HFFc6 (cell line): ENCODE results near the gene EDC3. TPM values are rescaled to one million over a fixed set of nuclear protein-coding genes. Genes with fewer than 3 reads are reported as not detected.

Experiments used
- DNase-seq: peaks from one replicate; pipeline ENCODE4 v3.0.0-alpha.2; 2018
- H3K27ac Mint-ChIP-seq: 2 replicates; pipeline ENCODE4 v1.8.0; 2020; ENCODE audit warnings: mild to moderate bottlenecking, mixed read lengths
- H3K27me3 Mint-ChIP-seq: 2 replicates; pipeline ENCODE4 v1.8.0; 2021; ENCODE audit warnings: mild to moderate bottlenecking, moderate library complexity, mixed read lengths; ENCODE audit not compliant: insufficient read depth
- H3K36me3 Mint-ChIP-seq: 2 replicates; pipeline ENCODE4 v1.8.0; 2021; ENCODE audit warnings: low read depth, mixed read lengths
- H3K4me1 Mint-ChIP-seq: 2 replicates; pipeline ENCODE4 v1.8.0; 2020; ENCODE audit warnings: low read depth, mixed read lengths
- H3K4me3 Mint-ChIP-seq: 2 replicates; pipeline ENCODE4 v1.8.0; 2020; ENCODE audit warnings: mild to moderate bottlenecking, moderate library complexity, mixed read lengths
- H3K9me3 Mint-ChIP-seq: 2 replicates; pipeline ENCODE4 v1.8.0; 2020; ENCODE audit warnings: mild to moderate bottlenecking, mixed read lengths
- total RNA-seq, 6 experiments: library from RNA; stranded (reverse); fragmentation: NEBNext Ultra II Directional; extraction: Animal tissue kit (Norgen Biotek cat#: 25700); gene quantifications; 2 replicates in 1 of 6; 3 replicates in 5 of 6; pipeline ENCODE4 v1.2.3, GENCODE V29; 2021
- TF ChIP-seq, protein P1 (sequence below): fragments of 200-600 bp; sonication (generic); IDR thresholded peaks from 2 replicates; pipeline ENCODE4 v1.5.0; 2021; ENCODE audit warnings: antibody characterized with exemption, mild to moderate bottlenecking

EDC3 gene
- total RNA-seq, 6 experiments from 2014 or later: 37.2 to 46.8 (median 40.8) TPM

DNA sequence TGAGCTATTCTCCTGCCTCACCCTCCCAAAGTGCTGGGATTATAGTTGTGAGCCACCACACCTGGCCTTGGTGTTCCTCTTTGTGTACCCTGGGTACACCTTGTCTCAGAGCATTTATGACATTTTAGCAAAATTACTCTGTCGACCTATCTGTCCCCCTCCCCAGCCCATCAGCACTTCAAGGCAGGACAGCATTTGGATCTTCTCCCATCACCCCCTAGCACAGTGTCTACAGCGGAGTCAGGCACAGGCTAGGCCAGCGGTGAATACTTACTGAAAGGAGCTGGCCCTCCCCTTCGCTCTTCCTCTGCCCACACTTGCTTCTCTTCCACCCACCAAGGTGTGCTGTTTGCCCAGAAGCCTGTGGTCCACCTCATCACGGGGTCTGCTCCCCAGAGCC is 100.6 kb downstream of the EDC3 start:
- no peak overlapping the region for H3K27ac Mint-ChIP-seq

DNA sequence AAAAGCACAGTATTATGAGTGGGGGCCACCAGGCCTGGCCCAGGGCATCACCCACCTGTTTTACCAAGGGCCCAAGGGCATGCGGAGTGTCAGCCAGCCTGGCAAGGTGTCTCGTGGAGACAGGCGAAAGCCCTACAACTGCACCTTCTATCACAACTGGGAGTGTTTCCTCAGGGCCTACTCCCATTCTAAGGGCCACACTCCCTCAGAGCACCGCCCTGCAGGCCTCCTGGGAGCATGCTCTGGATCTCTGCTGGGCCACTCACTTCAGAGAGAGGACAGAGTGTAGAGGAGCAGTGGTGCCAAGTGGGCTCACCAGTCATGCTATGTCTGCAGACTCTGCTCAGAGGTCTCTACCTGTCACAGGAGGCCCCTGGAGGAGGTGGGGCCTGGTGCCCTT is 101.4 kb downstream of the EDC3 start:
- Mint-ChIP-seq H3K9me3 (no peaks in the 10 kb centered on the region), H3K27me3 (no peaks in the 10 kb centered on the region), H3K4me1 (peaks cover 23% of the 10 kb centered on the region), H3K27ac (no peak overlapping the region), H3K36me3 (no peaks in the 10 kb centered on the region; the same call in 1 of the 2 replicates), H3K4me3 (no peak overlapping the region)
- TF ChIP-seq, protein P1, sequence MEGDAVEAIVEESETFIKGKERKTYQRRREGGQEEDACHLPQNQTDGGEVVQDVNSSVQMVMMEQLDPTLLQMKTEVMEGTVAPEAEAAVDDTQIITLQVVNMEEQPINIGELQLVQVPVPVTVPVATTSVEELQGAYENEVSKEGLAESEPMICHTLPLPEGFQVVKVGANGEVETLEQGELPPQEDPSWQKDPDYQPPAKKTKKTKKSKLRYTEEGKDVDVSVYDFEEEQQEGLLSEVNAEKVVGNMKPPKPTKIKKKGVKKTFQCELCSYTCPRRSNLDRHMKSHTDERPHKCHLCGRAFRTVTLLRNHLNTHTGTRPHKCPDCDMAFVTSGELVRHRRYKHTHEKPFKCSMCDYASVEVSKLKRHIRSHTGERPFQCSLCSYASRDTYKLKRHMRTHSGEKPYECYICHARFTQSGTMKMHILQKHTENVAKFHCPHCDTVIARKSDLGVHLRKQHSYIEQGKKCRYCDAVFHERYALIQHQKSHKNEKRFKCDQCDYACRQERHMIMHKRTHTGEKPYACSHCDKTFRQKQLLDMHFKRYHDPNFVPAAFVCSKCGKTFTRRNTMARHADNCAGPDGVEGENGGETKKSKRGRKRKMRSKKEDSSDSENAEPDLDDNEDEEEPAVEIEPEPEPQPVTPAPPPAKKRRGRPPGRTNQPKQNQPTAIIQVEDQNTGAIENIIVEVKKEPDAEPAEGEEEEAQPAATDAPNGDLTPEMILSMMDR: no peak
- DNase-seq: no peak

More for the DNA sequence above, 100.6 kb downstream of the EDC3 start:
- TF ChIP-seq, protein P1: no peak
- H3K9me3 Mint-ChIP-seq: no peaks in the 10 kb centered on the region
- no peak overlapping the region for H3K4me3 Mint-ChIP-seq
- H3K36me3 Mint-ChIP-seq: no peaks in the 10 kb centered on the region; the same call in 1 of the 2 replicates
- H3K4me1 Mint-ChIP-seq: peaks cover 20% of the 10 kb centered on the region
- no peak for DNase-seq
- no peaks in the 10 kb centered on the region for H3K27me3 Mint-ChIP-seq

DNA sequence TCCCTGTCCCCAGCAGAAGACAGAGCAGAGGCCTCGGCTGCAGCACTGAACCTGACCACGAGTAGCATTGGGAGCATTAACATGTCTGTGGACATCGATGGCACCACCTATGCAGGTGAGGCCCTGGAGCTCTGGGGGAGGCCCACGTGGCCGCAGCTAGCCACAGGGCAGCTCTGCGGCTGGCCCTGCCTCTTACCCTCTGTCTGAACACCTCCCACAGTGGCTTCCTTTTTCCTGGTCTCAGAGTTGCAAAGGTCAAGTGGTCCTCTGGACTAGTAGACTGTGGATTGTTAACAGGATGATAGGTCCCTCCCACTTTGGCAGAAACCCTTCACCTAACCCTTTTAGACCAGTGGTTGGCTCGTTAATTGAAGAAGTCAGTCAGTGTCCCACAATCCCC is 102.7 kb downstream of the EDC3 start:
- TF ChIP-seq, protein P1: no peak
- Mint-ChIP-seq H3K4me3 (no peak overlapping the region), H3K27me3 (no peaks in the 10 kb centered on the region), H3K9me3 (no peaks in the 10 kb centered on the region), H3K4me1 (peaks cover 19% of the 10 kb centered on the region), H3K36me3 (no peaks in the 10 kb centered on the region; the same call in 1 of the 2 replicates), H3K27ac (no peak overlapping the region)
- no peak for DNase-seq

DNA sequence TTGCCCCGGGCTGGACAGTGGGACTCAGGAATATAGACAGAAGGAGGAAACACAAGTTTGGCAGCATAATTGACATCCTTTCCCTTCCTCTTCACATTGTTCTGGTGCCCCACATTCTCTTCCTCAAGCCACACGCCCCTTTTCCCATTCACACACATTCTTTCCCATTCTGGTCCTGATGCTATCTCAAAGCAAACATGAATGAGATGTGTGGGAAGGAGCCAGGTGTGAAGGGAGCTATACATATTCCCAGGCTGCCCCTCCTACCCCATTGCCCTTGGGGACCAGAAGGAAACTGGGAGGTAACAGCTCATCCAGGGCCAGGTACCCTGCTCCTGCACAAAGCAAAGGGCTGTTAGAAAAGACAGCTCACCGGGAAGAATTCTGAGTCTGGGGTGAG is 103.6 kb downstream of the EDC3 start:
- Mint-ChIP-seq H3K4me1 (peaks cover 14% of the 10 kb centered on the region), H3K36me3 (no peaks in the 10 kb centered on the region; the same call in 1 of the 2 replicates), H3K27ac (no peak overlapping the region), H3K27me3 (no peaks in the 10 kb centered on the region; the same call in 1 of the 2 replicates), H3K9me3 (no peaks in the 10 kb centered on the region), H3K4me3 (no peak overlapping the region)
- TF ChIP-seq, protein P1: no peak
- DNase-seq: no peak

DNA sequence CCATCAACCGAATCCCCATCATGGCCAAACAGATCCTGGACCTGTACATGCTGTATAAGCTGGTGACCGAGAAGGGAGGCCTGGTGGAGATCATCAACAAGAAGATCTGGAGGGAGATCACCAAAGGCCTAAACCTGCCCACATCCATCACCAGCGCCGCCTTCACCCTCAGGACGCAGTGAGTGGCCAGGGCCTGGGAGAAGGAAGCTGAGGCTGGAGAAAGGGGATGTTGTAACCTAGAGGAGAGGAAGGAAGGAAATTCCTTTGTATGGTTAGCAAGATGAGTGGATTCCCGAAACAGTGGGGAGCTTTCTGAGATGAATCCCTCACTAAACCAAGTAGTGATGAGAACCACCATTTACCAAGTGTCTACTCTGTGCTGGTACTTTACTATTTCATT is 106.0 kb downstream of the EDC3 start:
- no peak for DNase-seq
- Mint-ChIP-seq H3K4me3 (no peak overlapping the region), H3K27ac (peak overlapping the region; percentile 40; the same call in 1 of the 2 replicates), H3K4me1 (peaks cover 14% of the 10 kb centered on the region), H3K9me3 (no peaks in the 10 kb centered on the region), H3K36me3 (peaks cover 8% of the 10 kb centered on the region; the same call in 1 of the 2 replicates), H3K27me3 (no peaks in the 10 kb centered on the region; the same call in 1 of the 2 replicates)
- TF ChIP-seq, protein P1: no peak
